ENCODE data around the gene TMEM144.

DNA sequence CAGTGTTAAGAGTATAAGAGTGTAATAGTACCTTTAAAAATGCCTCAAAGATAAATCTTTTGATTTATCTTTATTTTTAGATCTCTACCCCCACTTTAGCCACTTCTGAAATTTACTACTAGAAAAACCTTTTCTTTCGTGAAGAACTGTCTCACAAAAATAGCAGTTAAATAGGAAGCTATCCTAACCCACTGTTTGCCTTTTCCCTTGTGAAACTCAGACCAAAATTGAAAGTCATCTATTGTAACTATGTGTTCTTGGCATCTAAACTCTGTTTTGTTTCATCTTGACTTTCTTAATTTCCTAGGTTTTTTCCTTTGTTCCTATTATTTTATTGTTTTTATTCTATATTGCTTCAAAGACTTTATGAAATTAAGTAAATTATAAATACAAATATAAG, 7.8 kb upstream of the TMEM144 start:
- no peak for TF ChIP-seq CTCF (IDR thresholded peaks at IDR 0.05)
- no peak for TF ChIP-seq POLR2A (IDR thresholded peaks at IDR 0.05)
- TF ChIP-seq POLR2AphosphoS5 (IDR thresholded peaks at IDR 0.05): no peak
- no peak for TF ChIP-seq EP300 (IDR thresholded peaks at IDR 0.05)
